H1 (cell line): ENCODE data around the gene CD300E. TPM values are rescaled to one million over a fixed set of nuclear protein-coding genes. Genes with fewer than 3 reads are reported as not detected.

Experiments used
- CTCF ChIA-PET: fragments of 300-600 bp; sonication (Branson Sonifier 250); formaldehyde crosslinking; loops from one replicate; lab custom pipeline; 2021; ENCODE audit not compliant: partially characterized antibody; lab: Charles Lee
- POLR2A ChIA-PET: fragments of 300-600 bp; sonication (Branson Sonifier 250); formaldehyde crosslinking; loops from one replicate; lab custom pipeline; 2021; ENCODE audit warnings: inconsistent platforms; ENCODE audit not compliant: partially characterized antibody; lab: Charles Lee
- DNase-seq, 2 experiments: peaks; one replicate each; pipeline versions ENCODE4 v3.0.0 to v3.0.0-alpha.2; 2010 to 2022; ENCODE audit warnings: low spot score in 2 of 2, low read depth in 1 of 2, mixed read lengths in 1 of 2
- FAIRE-seq: peaks from 2 replicates; lab custom pipeline; 2011; peaks lifted over from hg19 to GRCh38; lab: Jason Lieb, UNC
- H2AFZ ChIP-seq: 2 replicates; pipeline ENCODE4 v1.8.1; 2012; ENCODE audit warnings: low read length, inconsistent platforms
- H2AK5ac ChIP-seq: 2 replicates; pipeline ENCODE4 v1.6.1; 2013; ENCODE audit warnings: low read depth, low read length
- H2BK120ac ChIP-seq: replicated peaks from 2 replicates; pipeline ENCODE3; 2013; ENCODE audit warnings: low read depth, low read length, inconsistent platforms
- H2BK12ac ChIP-seq: 2 replicates; pipeline ENCODE4 v1.6.1; 2013; ENCODE audit warnings: low read depth, low read length
- H2BK15ac ChIP-seq: 2 replicates; pipeline ENCODE4 v1.6.1; 2013; ENCODE audit warnings: low read length
- H2BK20ac ChIP-seq: 2 replicates; pipeline ENCODE4 v1.6.1; 2013; ENCODE audit warnings: low read length
- H2BK5ac ChIP-seq: 2 replicates; pipeline ENCODE4 v1.6.1; 2013; ENCODE audit warnings: low read depth, low read length
- H3K14ac ChIP-seq: 2 replicates; pipeline ENCODE4 v1.6.1; 2013; ENCODE audit warnings: inconsistent platforms; ENCODE audit not compliant: insufficient read length
- H3K18ac ChIP-seq: 2 replicates; pipeline ENCODE4 v1.6.1; 2013; ENCODE audit warnings: low read length; ENCODE audit errors: extremely low read depth
- H3K23ac ChIP-seq: 2 replicates; pipeline ENCODE4 v1.6.1; 2013; ENCODE audit warnings: inconsistent platforms; ENCODE audit not compliant: insufficient read length
- H3K23me2 ChIP-seq: 2 replicates; pipeline ENCODE4 v1.6.1; 2013; ENCODE audit warnings: low read depth, low read length
- H3K27ac ChIP-seq: 2 replicates; pipeline ENCODE4 v1.6.1; 2011; ENCODE audit warnings: low read depth, low read length, inconsistent platforms
- H3K27me3 ChIP-seq, 4 experiments: replicated peaks in 1 of 4; 1 replicate in 1 of 4; 2 replicates in 3 of 4; pipeline versions ENCODE4 v1.6.1 to v1.8.1; 2011 to 2013; ENCODE audit warnings: low read length in 3 of 4, mild to moderate bottlenecking in 3 of 4, inconsistent platforms in 2 of 4, mixed read lengths in 2 of 4, moderate library complexity in 1 of 4; ENCODE audit not compliant: control insufficient read depth in 3 of 4, insufficient read depth in 3 of 4; ENCODE audit errors: extremely low read depth in 1 of 4
- H3K36me3 ChIP-seq, 4 experiments: 2 replicates each; pipeline versions ENCODE4 v1.6.1 to v1.8.1; 2011 to 2013; ENCODE audit warnings: mild to moderate bottlenecking in 4 of 4, low read length in 3 of 4, moderate library complexity in 2 of 4, control low read depth in 1 of 4, inconsistent platforms in 1 of 4; ENCODE audit not compliant: insufficient read depth in 4 of 4, control insufficient read depth in 2 of 4
- H3K4ac ChIP-seq: replicated peaks from 2 replicates; pipeline ENCODE3; 2013; ENCODE audit warnings: low read length, low read depth, mixed read lengths, inconsistent platforms; ENCODE audit not compliant: insufficient read length
- H3K4me1 ChIP-seq, 4 experiments: replicated peaks in 1 of 4; 1 replicate in 1 of 4; 2 replicates in 3 of 4; pipeline versions ENCODE4 v1.6.1 to v1.8.1; 2011 to 2013; ENCODE audit warnings: low read length in 3 of 4, inconsistent platforms in 2 of 4, mixed read lengths in 1 of 4; ENCODE audit not compliant: insufficient read depth in 4 of 4, control insufficient read depth in 3 of 4
- H3K4me2 ChIP-seq, 2 experiments: 2 replicates each; pipeline versions ENCODE4 v1.6.1 to v1.8.1; 2011 to 2013; ENCODE audit warnings: low read depth in 2 of 2, low read length in 2 of 2, control low read depth in 1 of 2, inconsistent platforms in 1 of 2, mild to moderate bottlenecking in 1 of 2; ENCODE audit not compliant: insufficient read depth in 1 of 2
- H3K4me3 ChIP-seq, 4 experiments: fragments of 200-600, 300-600 bp in 1 of 4; sonication (generic), shearing (Covaris generic), sonication (Bioruptor Twin) in 1 of 4; 2 replicates each; pipeline versions ENCODE4 v1.5.1 to v1.8.1; 2011 to 2016; ENCODE audit warnings: low read length in 4 of 4, low read depth in 3 of 4, control low read depth in 2 of 4, inconsistent platforms in 2 of 4, mild to moderate bottlenecking in 2 of 4, mixed read lengths in 1 of 4, moderate library complexity in 1 of 4; ENCODE audit not compliant: insufficient read depth in 2 of 4; ENCODE audit errors: extremely low read depth in 1 of 4
- H3K56ac ChIP-seq: replicated peaks from 2 replicates; pipeline ENCODE3; 2013; ENCODE audit warnings: low read depth, mild to moderate bottlenecking, mixed read lengths, low read length, inconsistent platforms; ENCODE audit not compliant: insufficient read length
- H3K79me1 ChIP-seq: 2 replicates; pipeline ENCODE4 v1.6.1; 2013; ENCODE audit warnings: low read depth, low read length, control low read depth
- H3K79me2 ChIP-seq, 2 experiments: 2 replicates each; pipeline versions ENCODE4 v1.6.1 to v1.8.1; 2012 to 2013; ENCODE audit warnings: low read length in 2 of 2, mild to moderate bottlenecking in 2 of 2, inconsistent platforms in 1 of 2; ENCODE audit not compliant: insufficient read depth in 2 of 2, control insufficient read depth in 1 of 2
- H3K9ac ChIP-seq, 4 experiments: replicated peaks in 1 of 4; 1 replicate in 1 of 4; 2 replicates in 3 of 4; pipeline versions ENCODE4 v1.6.1 to v1.8.1; 2011 to 2013; ENCODE audit warnings: low read depth in 3 of 4, low read length in 3 of 4, control low read depth in 2 of 4, mild to moderate bottlenecking in 2 of 4, moderate library complexity in 2 of 4, inconsistent platforms in 1 of 4; ENCODE audit errors: extremely low read depth in 1 of 4
- H3K9me3 ChIP-seq, 2 experiments: 2 replicates each; pipeline versions ENCODE4 v1.6.1 to v1.8.1; 2012 to 2013; ENCODE audit warnings: mild to moderate bottlenecking in 2 of 2, moderate library complexity in 2 of 2, control low read depth in 1 of 2, inconsistent platforms in 1 of 2, low read depth in 1 of 2, low read length in 1 of 2, mixed read lengths in 1 of 2; ENCODE audit not compliant: insufficient read depth in 2 of 2
- H4K20me1 ChIP-seq, 2 experiments: replicated peaks in 1 of 2; 2 replicates each; pipeline versions ENCODE3 to v1.8.1; 2011 to 2013; ENCODE audit warnings: inconsistent platforms in 2 of 2, low read length in 2 of 2, mild to moderate bottlenecking in 1 of 2; ENCODE audit not compliant: insufficient read depth in 2 of 2, control insufficient read depth in 1 of 2
- H4K5ac ChIP-seq: 2 replicates; pipeline ENCODE4 v1.6.1; 2013; ENCODE audit warnings: low read length, low read depth, mixed read lengths, inconsistent platforms; ENCODE audit not compliant: insufficient read length
- H4K8ac ChIP-seq: 2 replicates; pipeline ENCODE4 v1.8.0; 2013; ENCODE audit warnings: mild to moderate bottlenecking, moderate library complexity, low read length, inconsistent platforms; ENCODE audit not compliant: insufficient read depth; ENCODE audit errors: extremely low read depth
- H4K91ac ChIP-seq: replicated peaks from 2 replicates; pipeline ENCODE3; 2013; ENCODE audit warnings: low read length, mixed read lengths, inconsistent platforms; ENCODE audit not compliant: insufficient read length
- SIRT6 ChIP-seq: IDR thresholded peaks from one replicate; pipeline ENCODE4 v1.7.1; 2012; ENCODE audit warnings: low read length, inconsistent platforms
- WGBS, 2 experiments: shearing (Covaris generic) in 1 of 2; methylation state at CpG; one replicate each; pipeline versions ENCODE4 v1.1.6 to v1.1.7; 2013 to 2015; ENCODE audit warnings: low lambda C conversion rate in 2 of 2, mixed read lengths in 2 of 2, inconsistent platforms in 1 of 2, low coverage in 1 of 2, missing lambda C conversion rate in 1 of 2; ENCODE audit not compliant: insufficient replicate concordance in 2 of 2, insufficient coverage in 1 of 2, insufficient read length in 1 of 2; ENCODE audit errors: extremely low coverage in 1 of 2, missing lambda C conversion rate in 1 of 2; 5-methylcytosine and 5-hydroxymethylcytosine counted together
- polyA plus RNA-seq, 7 experiments: library from polyadenylated mRNA; depleted of rRNA in 3 of 7; stranded (reverse) in 5 of 7; unstranded in 2 of 7; fragments of >200 nt in 5 of 7; fragments of 200-250 nt in 2 of 7; gene quantifications; 1 replicate in 5 of 7; 2 replicates in 1 of 7; 4 replicates in 1 of 7; pipeline versions ENCODE4 v1.2.1 to v1.2.3, GENCODE V29; 2011 to 2013; ENCODE audit warnings: missing spikeins in 2 of 7, mixed read lengths in 2 of 7
- total RNA-seq: library from RNA; stranded (reverse); fragmentation: NEBNext Ultra II Directional; extraction: Animal tissue kit (Norgen Biotek cat#: 25700); gene quantifications from 2 replicates; pipeline ENCODE4 v1.2.1, GENCODE V29; 2021

Gene CD300E
- total and polyA plus RNA-seq, 2 of the 8 experiments (the other 6 are each of a cell fraction or from before 2014, with no cell fraction given), result not detected

GRCh38 chr17:74632617-74633016 is 9.1 kb upstream of the CD300E start:
- H3K56ac ChIP-seq, result no peak overlapping the region
- no peak for TF ChIP-seq SIRT6
- H3K79me1 ChIP-seq, result no peaks in the 10 kb centered on the region
- no peak overlapping the region for H2BK5ac ChIP-seq
- H4K20me1 ChIP-seq, result no peaks in the 10 kb centered on the region
- FAIRE-seq (no peak), DNase-seq (no peak)
- H3K79me2 ChIP-seq, result no peaks in the 10 kb centered on the region
- H4K8ac ChIP-seq, result no peak overlapping the region
- ChIA-PET CTCF (interaction anchor here (0.6 to 2.8 kb wide), 7 partner anchors 28 to 138 kb away, joined by 3 to 8 read pairs (median 4); partner anchors contain the start of gene RAB37), POLR2A (interaction anchor here (1.1 kb wide), 1 partner anchor 428 kb away, joined by 3 read pairs; no protein-coding TSS in a partner anchor)
- no peak overlapping the region for H2AK5ac ChIP-seq
- H3K9ac ChIP-seq, result no peak overlapping the region
- H2BK20ac ChIP-seq, result no peak overlapping the region
- no peaks in the 10 kb centered on the region for H3K9me3 ChIP-seq
- no peak overlapping the region for H2AFZ ChIP-seq
- WGBS, 2 experiments, result 87% methylated on average over 6 of the region's 9 CpGs; no CpG with 5 or more reads in 1 of the 2 experiments
- no peak overlapping the region for H3K27ac ChIP-seq
- no peak overlapping the region for H3K4ac ChIP-seq
- H2BK12ac ChIP-seq, result 0 out of 2 replicates have a peak overlapping the region, but pooled peaks have one; percentile 1
- peaks cover 8 to 20% (median 12%) of the 10 kb centered on the region in 4 experiments for H3K4me1 ChIP-seq
- no peak overlapping the region for H4K91ac ChIP-seq
- H3K18ac ChIP-seq, result no peak overlapping the region; the same call in 1 of the 2 replicates
- H4K5ac ChIP-seq, result no peak overlapping the region
- H3K23ac ChIP-seq, result no peak overlapping the region
- H3K4me2 ChIP-seq, result no peak overlapping the region
- H3K27me3 ChIP-seq, result no peaks in the 10 kb centered on the region; a peak in 1 of 7 replicates
- H3K4me3 ChIP-seq, result no peak overlapping the region
- H2BK120ac ChIP-seq, result no peak overlapping the region
- no peaks in the 10 kb centered on the region for H3K23me2 ChIP-seq
- H2BK15ac ChIP-seq, result no peak overlapping the region
- no peak overlapping the region for H3K14ac ChIP-seq
- H3K36me3 ChIP-seq, result no peaks in the 10 kb centered on the region
